ENCODE data around the gene CNOT6.

CNOT6 gene

DNA sequence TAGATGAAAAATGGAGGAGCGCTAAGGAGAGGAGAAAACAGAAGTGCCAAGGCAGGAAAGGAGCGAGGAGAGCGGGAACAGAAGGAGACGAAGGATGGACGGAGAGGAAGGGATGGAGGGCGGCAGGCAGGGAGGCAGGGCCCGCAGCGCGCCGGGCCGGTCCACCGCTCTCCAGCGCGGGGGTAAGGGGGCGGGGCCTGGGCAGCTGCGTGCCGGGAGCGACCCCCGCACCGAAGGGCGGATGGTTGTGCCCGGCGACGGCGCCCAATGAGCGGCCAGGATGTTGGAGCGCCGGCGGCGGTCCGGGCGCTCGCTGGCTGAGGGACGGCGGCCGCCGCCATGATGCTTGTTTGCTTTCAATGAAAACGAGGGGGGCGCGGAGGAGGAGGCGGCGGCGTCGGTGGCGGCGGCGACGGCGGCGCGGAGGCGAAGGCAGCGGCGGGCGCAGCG is at the start of gene CNOT6:
Gene CNOT6, plus strand, starts transcription at position 320 of the 450 bp plus-strand sequence. CDS start 34,898 bp downstream, outside the sequence.
- Histone ChIP-seq H3K27ac (ENCODE audit: extremely low read depth, low read depth, low read length) (peak within 1 kb of the TSS; percentile 92), H3K4me1 (ENCODE audit: control insufficient read depth, insufficient read depth, low read length) (peaks cover 7% of the 10 kb centered on the region; the same call in 1 of the 2 replicates), H3K9me3 (ENCODE audit: control insufficient read depth, insufficient read depth, low read depth, low read length) (no peaks in the 10 kb centered on the region), H3K4me3 (ENCODE audit: low read depth, low read length) (peak within 1 kb of the TSS; percentile 99), H3K36me3 (ENCODE audit: control insufficient read depth in 2 of 2, insufficient read depth in 1 of 2, low read length in 2 of 2) (peaks cover 10 to 22% of the 10 kb centered on the region in 2 experiments; a peak in 2 of 3 replicates)
- CTCF ChIA-PET = no interaction called here
- POLR2A ChIA-PET = interaction anchor here (0.8 to 1.0 kb wide), 2 partner anchors 11 to 103 kb away, joined by 3 to 5 read pairs; no protein-coding TSS in a partner anchor
- TF ChIP-seq ZNF561 (tag by site-specific recombination; IDR thresholded peaks at IDR 0.05; ENCODE audit: borderline replicate concordance) (0 out of 2 replicates have a peak, but pooled peaks have one; percentile 80), ZNF626 (tag by site-specific recombination; IDR thresholded peaks at IDR 0.05) (no peak; the same call in 1 of the 2 replicates), ZNF214 (tag by site-specific recombination; IDR thresholded peaks at IDR 0.05; ENCODE audit: borderline replicate concordance) (no peak), ZNF843 (tag by site-specific recombination; IDR thresholded peaks at IDR 0.05) (peak; percentile 76; the same call in 1 of the 2 replicates), ZNF138 (tag by site-specific recombination; IDR thresholded peaks at IDR 0.05; ENCODE audit: borderline replicate concordance) (no peak), TRIM28 (IDR thresholded peaks at IDR 0.05; ENCODE audit: borderline replicate concordance, low read length) (no peak), ZNF521 (tag by site-specific recombination; IDR thresholded peaks at IDR 0.05) (no peak), ZBTB7A (tag by site-specific recombination; IDR thresholded peaks at IDR 0.05; ENCODE audit: low read depth) (no peak), ZNF596 (tag by site-specific recombination; IDR thresholded peaks at IDR 0.05) (0 out of 2 replicates have a peak, but pooled peaks have one; percentile 15), SP2 (tag by site-specific recombination; IDR thresholded peaks at IDR 0.05) (peak; percentile 54), ZXDB (tag by site-specific recombination; IDR thresholded peaks at IDR 0.05) (no peak; the same call in 1 of the 2 replicates), ZNF549 (tag by site-specific recombination; IDR thresholded peaks at IDR 0.05) (no peak), ZNF394 (tag by site-specific recombination; IDR thresholded peaks at IDR 0.05; ENCODE audit: borderline replicate concordance) (no peak), ZNF48 (tag by site-specific recombination; IDR thresholded peaks at IDR 0.05) (no peak), ZBTB21 (tag by site-specific recombination; IDR thresholded peaks at IDR 0.05) (0 out of 2 replicates have a peak, but pooled peaks have one; percentile 28), ZNF132 (tag by site-specific recombination; IDR thresholded peaks at IDR 0.05; ENCODE audit: borderline replicate concordance) (no peak), ZNF600 (tag by site-specific recombination; IDR thresholded peaks at IDR 0.05) (no peak; the same call in 1 of the 2 replicates), ZNF660 (tag by site-specific recombination; IDR thresholded peaks at IDR 0.05) (peak; percentile 86), EGR2 (tag by site-specific recombination; IDR thresholded peaks at IDR 0.05; ENCODE audit: low read depth) (no peak), OSR2 (tag by site-specific recombination; IDR thresholded peaks at IDR 0.05) (peak; percentile 7; the same call in 1 of the 2 replicates), ZNF211 (tag by site-specific recombination; IDR thresholded peaks at IDR 0.05; ENCODE audit: low read depth) (no peak), ZBTB20 (tag by site-specific recombination; IDR thresholded peaks at IDR 0.05) (peak; percentile 67)
- TF ChIP-seq, protein P1, sequence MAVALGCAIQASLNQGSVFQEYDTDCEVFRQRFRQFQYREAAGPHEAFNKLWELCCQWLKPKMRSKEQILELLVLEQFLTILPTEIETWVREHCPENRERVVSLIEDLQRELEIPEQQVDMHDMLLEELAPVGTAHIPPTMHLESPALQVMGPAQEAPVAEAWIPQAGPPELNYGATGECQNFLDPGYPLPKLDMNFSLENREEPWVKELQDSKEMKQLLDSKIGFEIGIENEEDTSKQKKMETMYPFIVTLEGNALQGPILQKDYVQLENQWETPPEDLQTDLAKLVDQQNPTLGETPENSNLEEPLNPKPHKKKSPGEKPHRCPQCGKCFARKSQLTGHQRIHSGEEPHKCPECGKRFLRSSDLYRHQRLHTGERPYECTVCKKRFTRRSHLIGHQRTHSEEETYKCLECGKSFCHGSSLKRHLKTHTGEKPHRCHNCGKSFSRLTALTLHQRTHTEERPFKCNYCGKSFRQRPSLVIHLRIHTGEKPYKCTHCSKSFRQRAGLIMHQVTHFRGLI (tag by site-specific recombination; IDR thresholded peaks at IDR 0.05) = peak; percentile 53; the same call in 1 of the 2 replicates
- TF ChIP-seq, protein P2, sequence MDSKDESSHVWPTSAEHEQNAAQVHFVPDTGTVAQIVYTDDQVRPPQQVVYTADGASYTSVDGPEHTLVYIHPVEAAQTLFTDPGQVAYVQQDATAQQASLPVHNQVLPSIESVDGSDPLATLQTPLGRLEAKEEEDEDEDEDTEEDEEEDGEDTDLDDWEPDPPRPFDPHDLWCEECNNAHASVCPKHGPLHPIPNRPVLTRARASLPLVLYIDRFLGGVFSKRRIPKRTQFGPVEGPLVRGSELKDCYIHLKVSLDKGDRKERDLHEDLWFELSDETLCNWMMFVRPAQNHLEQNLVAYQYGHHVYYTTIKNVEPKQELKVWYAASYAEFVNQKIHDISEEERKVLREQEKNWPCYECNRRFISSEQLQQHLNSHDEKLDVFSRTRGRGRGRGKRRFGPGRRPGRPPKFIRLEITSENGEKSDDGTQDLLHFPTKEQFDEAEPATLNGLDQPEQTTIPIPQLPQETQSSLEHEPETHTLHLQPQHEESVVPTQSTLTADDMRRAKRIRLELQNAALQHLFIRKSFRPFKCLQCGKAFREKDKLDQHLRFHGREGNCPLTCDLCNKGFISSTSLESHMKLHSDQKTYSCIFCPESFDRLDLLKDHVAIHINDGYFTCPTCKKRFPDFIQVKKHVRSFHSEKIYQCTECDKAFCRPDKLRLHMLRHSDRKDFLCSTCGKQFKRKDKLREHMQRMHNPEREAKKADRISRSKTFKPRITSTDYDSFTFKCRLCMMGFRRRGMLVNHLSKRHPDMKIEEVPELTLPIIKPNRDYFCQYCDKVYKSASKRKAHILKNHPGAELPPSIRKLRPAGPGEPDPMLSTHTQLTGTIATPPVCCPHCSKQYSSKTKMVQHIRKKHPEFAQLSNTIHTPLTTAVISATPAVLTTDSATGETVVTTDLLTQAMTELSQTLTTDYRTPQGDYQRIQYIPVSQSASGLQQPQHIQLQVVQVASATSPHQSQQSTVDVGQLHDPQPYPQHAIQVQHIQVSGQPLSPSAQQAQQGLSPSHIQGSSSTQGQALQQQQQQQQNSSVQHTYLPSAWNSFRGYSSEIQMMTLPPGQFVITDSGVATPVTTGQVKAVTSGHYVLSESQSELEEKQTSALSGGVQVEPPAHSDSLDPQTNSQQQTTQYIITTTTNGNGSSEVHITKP (tag by site-specific recombination; IDR thresholded peaks at IDR 0.05) = peak; percentile 99
- TF ChIP-seq, protein P3, sequence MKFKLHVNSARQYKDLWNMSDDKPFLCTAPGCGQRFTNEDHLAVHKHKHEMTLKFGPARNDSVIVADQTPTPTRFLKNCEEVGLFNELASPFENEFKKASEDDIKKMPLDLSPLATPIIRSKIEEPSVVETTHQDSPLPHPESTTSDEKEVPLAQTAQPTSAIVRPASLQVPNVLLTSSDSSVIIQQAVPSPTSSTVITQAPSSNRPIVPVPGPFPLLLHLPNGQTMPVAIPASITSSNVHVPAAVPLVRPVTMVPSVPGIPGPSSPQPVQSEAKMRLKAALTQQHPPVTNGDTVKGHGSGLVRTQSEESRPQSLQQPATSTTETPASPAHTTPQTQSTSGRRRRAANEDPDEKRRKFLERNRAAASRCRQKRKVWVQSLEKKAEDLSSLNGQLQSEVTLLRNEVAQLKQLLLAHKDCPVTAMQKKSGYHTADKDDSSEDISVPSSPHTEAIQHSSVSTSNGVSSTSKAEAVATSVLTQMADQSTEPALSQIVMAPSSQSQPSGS (tag by site-specific recombination; IDR thresholded peaks at IDR 0.05; ENCODE audit: low read depth) = no peak
- TF ChIP-seq, protein P4, sequence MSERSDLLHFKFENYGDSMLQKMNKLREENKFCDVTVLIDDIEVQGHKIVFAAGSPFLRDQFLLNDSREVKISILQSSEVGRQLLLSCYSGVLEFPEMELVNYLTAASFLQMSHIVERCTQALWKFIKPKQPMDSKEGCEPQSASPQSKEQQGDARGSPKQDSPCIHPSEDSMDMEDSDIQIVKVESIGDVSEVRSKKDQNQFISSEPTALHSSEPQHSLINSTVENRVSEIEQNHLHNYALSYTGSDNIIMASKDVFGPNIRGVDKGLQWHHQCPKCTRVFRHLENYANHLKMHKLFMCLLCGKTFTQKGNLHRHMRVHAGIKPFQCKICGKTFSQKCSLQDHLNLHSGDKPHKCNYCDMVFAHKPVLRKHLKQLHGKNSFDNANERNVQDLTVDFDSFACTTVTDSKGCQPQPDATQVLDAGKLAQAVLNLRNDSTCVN (tag by site-specific recombination; optimal IDR thresholded peaks at IDR 0.05) = peak; percentile 61
- TF ChIP-seq, protein P5, sequence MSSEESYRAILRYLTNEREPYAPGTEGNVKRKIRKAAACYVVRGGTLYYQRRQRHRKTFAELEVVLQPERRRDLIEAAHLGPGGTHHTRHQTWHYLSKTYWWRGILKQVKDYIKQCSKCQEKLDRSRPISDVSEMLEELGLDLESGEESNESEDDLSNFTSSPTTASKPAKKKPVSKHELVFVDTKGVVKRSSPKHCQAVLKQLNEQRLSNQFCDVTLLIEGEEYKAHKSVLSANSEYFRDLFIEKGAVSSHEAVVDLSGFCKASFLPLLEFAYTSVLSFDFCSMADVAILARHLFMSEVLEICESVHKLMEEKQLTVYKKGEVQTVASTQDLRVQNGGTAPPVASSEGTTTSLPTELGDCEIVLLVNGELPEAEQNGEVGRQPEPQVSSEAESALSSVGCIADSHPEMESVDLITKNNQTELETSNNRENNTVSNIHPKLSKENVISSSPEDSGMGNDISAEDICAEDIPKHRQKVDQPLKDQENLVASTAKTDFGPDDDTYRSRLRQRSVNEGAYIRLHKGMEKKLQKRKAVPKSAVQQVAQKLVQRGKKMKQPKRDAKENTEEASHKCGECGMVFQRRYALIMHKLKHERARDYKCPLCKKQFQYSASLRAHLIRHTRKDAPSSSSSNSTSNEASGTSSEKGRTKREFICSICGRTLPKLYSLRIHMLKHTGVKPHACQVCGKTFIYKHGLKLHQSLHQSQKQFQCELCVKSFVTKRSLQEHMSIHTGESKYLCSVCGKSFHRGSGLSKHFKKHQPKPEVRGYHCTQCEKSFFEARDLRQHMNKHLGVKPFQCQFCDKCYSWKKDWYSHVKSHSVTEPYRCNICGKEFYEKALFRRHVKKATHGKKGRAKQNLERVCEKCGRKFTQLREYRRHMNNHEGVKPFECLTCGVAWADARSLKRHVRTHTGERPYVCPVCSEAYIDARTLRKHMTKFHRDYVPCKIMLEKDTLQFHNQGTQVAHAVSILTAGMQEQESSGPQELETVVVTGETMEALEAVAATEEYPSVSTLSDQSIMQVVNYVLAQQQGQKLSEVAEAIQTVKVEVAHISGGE (tag by site-specific recombination; conservative IDR thresholded peaks at IDR 0.05; ENCODE audit: low read depth) = peak; percentile 27; the same call in 1 of the 2 replicates
